K562 (cell line): ENCODE data around the gene PON3. TPM values are rescaled to one million over a fixed set of nuclear protein-coding genes. Genes with fewer than 3 reads are reported as not detected.

Experiments
- CREB1 ChIP-seq, 2 experiments: sonication (generic) in 1 of 2; formaldehyde crosslinking in 1 of 2; IDR thresholded peaks; 2 replicates each; pipeline versions ENCODE4 v1.6.1 to v1.8.0; 2012 to 2022; ENCODE audit warnings: inconsistent platforms in 1 of 2, mild to moderate bottlenecking in 1 of 2, missing genetic modification reagents in 1 of 2, moderate library complexity in 1 of 2
- E2F4 ChIP-seq: sonication (generic); formaldehyde crosslinking; IDR thresholded peaks from 2 replicates; pipeline ENCODE4 v1.8.0; 2022; ENCODE audit warnings: mild to moderate bottlenecking, low read depth, missing genetic modification reagents
- HCFC1 ChIP-seq: IDR thresholded peaks from 2 replicates; pipeline ENCODE4 v1.6.1; 2012; ENCODE audit warnings: low read depth, low read length, improper control_type of control experiment
- HDAC6 ChIP-seq: IDR thresholded peaks from 2 replicates; pipeline ENCODE4 v1.6.1; 2012; ENCODE audit warnings: low read depth, mild to moderate bottlenecking, control low read depth, inconsistent platforms, low read length, moderate library complexity
- HNRNPK ChIP-seq: fragments of 200-400 bp; formaldehyde crosslinking; IDR thresholded peaks from one replicate; pipeline ENCODE4 v1.6.1; 2018; ENCODE audit warnings: mild to moderate bottlenecking, low read depth, low read length; ENCODE audit not compliant: poor library complexity, severe bottlenecking
- KDM2B ChIP-seq: fragments of 250-450 bp; sonication (Bioruptor Pico); IDR thresholded peaks from 2 replicates; pipeline ENCODE4 v1.8.0; 2021; ENCODE audit warnings: mild to moderate bottlenecking, moderate library complexity
- PRMT5 ChIP-seq: sonication (generic); formaldehyde crosslinking; IDR thresholded peaks from 2 replicates; pipeline ENCODE4 v1.5.0; 2020; ENCODE audit warnings: missing genetic modification reagents
- RAD21 ChIP-seq, 2 experiments: fragments of 250-450 bp in 1 of 2; fragments of 450-650 bp in 1 of 2; sonication (Bioruptor Pico) in 1 of 2; formaldehyde crosslinking in 1 of 2; IDR thresholded peaks in 1 of 2; conservative IDR thresholded peaks in 1 of 2; 2 replicates each; pipeline versions ENCODE4 v1.4.0 to v1.8.0; 2020 to 2022; ENCODE audit warnings: mild to moderate bottlenecking in 2 of 2, moderate library complexity in 1 of 2
- SNRNP70 ChIP-seq: fragments of 200-400 bp; formaldehyde crosslinking; optimal IDR thresholded peaks from 2 replicates; pipeline ENCODE3; 2017; ENCODE audit warnings: low read depth, low read length
- SRF ChIP-seq, 2 experiments: fragments of 250-450, 450-650 bp in 1 of 2; sonication (Bioruptor Pico) in 1 of 2; sonication (generic) in 1 of 2; formaldehyde crosslinking; IDR thresholded peaks; 2 replicates each; pipeline versions ENCODE4 v1.5.0 to v1.5.1; 2020 to 2022; ENCODE audit warnings: mild to moderate bottlenecking in 1 of 2, missing genetic modification reagents in 1 of 2
- TAF1 ChIP-seq: IDR thresholded peaks from 2 replicates; pipeline ENCODE4 v1.6.1; 2011; ENCODE audit warnings: mild to moderate bottlenecking, low read length, moderate library complexity; ENCODE audit not compliant: insufficient read depth, control insufficient read depth, severe bottlenecking; ENCODE audit errors: extremely low read depth
- TFE3 ChIP-seq: fragments of 450-650 bp; formaldehyde crosslinking; IDR thresholded peaks from 2 replicates; pipeline ENCODE4 v1.4.0; 2020; ENCODE audit warnings: mild to moderate bottlenecking, mixed read lengths
- ZKSCAN3 ChIP-seq: fragments of 250-450 bp; sonication (Bioruptor Pico); IDR thresholded peaks from 2 replicates; pipeline ENCODE4 v1.4.0; 2020
- ZNF134 ChIP-seq: fragments of 250-450 bp; sonication (Bioruptor Pico); conservative IDR thresholded peaks from 2 replicates; pipeline ENCODE4 v1.4.0; 2020
- ZNF174 ChIP-seq: fragments of 250-450 bp; sonication (Bioruptor Pico); IDR thresholded peaks from 2 replicates; pipeline ENCODE4 v1.4.0; 2020; ENCODE audit warnings: mild to moderate bottlenecking
- ZNF644 ChIP-seq: fragments of 200-800 bp; sonication (Bioruptor generic); IDR thresholded peaks from 2 replicates; pipeline ENCODE4 v1.6.1; 2016; ENCODE audit warnings: low read depth, missing genetic modification characterization, missing compliant biosample characterization
- ZNF79 ChIP-seq: fragments of 250-450 bp; sonication (Bioruptor Pico); IDR thresholded peaks from 2 replicates; pipeline ENCODE4 v1.4.0; 2020; ENCODE audit warnings: low read depth, mild to moderate bottlenecking, moderate library complexity
- ZNF830 ChIP-seq: fragments of 250-450 bp; sonication (Bioruptor Pico); IDR thresholded peaks from 2 replicates; pipeline ENCODE4 v1.5.0; 2021; ENCODE audit warnings: mild to moderate bottlenecking
- polyA plus RNA-seq, 8 experiments: library from polyadenylated mRNA; depleted of rRNA in 4 of 8; stranded (reverse) in 5 of 8; unstranded in 3 of 8; fragments of >200 nt; fragmentation: Nextera tagmentation in 2 of 8; fragmentation: Illumina TruSeq in 1 of 8; extraction: Ambion mirVana in 2 of 8; extraction: Trizol in 1 of 8; gene quantifications; 2 replicates each; pipeline versions ENCODE4 v1.2.1 to v1.2.3, GENCODE V29; 2011 to 2014; ENCODE audit warnings: inconsistent platforms in 1 of 8, missing spikeins in 1 of 8
- total RNA-seq, 7 experiments: library from RNA; depleted of rRNA in 6 of 7; stranded (reverse); fragments of >200 nt in 6 of 7; fragmentation: Illumina TruSeq in 2 of 7; extraction: Trizol in 2 of 7; gene quantifications; 2 replicates each; pipeline versions ENCODE4 v1.2.1 to v1.2.3, GENCODE V29; 2011 to 2021; ENCODE audit warnings: low replicate concordance in 1 of 7
- TF ChIP-seq, protein P1 (sequence below), 2 experiments: IDR thresholded peaks; 2 replicates each; pipeline ENCODE4 v1.6.1; 2011; ENCODE audit warnings: borderline replicate concordance in 1 of 2, control low read depth in 1 of 2, low read depth in 1 of 2, low read length in 1 of 2, mild to moderate bottlenecking in 1 of 2, mixed read lengths in 1 of 2, moderate library complexity in 1 of 2; ENCODE audit not compliant: insufficient read depth in 1 of 2, insufficient read length in 1 of 2, poor library complexity in 1 of 2, severe bottlenecking in 1 of 2; ENCODE audit errors: extremely low read depth in 1 of 2
- TF ChIP-seq, protein P2 (sequence below): sonication (generic); formaldehyde crosslinking; IDR thresholded peaks from 2 replicates; pipeline ENCODE4 v1.8.1; 2023; ENCODE audit warnings: mild to moderate bottlenecking, missing genetic modification reagents

The PON3 gene
- total and polyA plus RNA-seq, 9 of the 15 experiments (the other 6 are each of a cell fraction or from before 2014, with no cell fraction given) = 0.15 to 0.38 (median 0.18) TPM; not detected in 6

DNA sequence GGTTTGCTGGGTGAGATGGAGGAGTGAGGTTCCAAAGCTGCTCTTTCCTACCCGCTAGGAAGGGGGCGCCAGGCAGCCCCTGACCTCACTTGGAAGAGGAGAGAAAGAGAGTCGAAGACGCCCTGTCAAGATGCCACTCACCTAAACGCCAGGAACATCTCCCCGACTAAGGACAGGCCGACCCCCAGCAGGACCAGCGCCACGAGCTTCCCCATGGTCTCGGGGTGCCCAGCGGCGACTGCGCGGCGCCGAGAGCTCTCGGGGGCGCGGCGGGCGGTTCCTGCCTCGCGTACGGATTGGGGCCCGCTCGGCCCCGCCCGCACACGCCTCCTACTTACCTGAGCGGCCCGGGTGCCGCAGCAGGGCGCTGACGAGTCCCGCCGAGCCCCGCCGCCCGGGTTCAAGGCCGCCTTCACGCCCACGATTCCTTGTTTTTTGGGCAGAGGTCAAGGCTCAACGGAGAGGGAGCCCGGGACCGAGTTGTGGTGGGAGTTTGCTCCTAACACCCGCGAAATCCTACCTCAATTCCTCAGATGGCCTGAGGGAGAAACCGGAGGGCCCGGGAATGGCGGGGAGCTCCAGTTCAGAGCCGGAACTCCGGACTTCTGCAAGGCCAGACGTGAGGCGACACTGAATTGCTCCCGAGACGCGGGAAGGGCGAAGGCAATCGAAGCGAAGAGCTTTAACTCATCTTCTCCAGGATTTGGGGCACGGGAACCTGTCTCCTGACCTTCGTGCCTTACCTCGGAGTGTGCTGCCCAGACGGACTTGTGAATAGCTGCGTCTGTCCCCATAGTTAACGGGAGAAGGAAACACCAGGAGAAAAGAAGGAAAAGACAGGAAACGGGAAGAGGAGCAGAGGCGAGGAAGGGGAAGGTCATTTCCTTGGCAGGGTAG is at the start of gene PON3 (continued):
- TF ChIP-seq HNRNPK (no peak), ZNF134 (CRISPR knock-in tag) (no peak), ZNF830 (CRISPR knock-in tag) (no peak), TAF1 (no peak), HDAC6 (no peak), E2F4 (CRISPR knock-in tag) (no peak), SNRNP70 (no peak), ZNF79 (CRISPR knock-in tag) (no peak), KDM2B (CRISPR knock-in tag) (no peak), HCFC1 (no peak), PRMT5 (CRISPR knock-in tag) (no peak), TFE3 (CRISPR knock-in tag) (no peak), CREB1 (IDR thresholded peaks at IDR 0.05) (0 out of 2 replicates have a peak, but pooled peaks have one; percentile 21), CREB1 (CRISPR knock-in tag; IDR thresholded peaks at IDR 0.05) (no peak), RAD21 (CRISPR knock-in tag; conservative IDR thresholded peaks at IDR 0.05 in 1 of 2, IDR thresholded peaks at IDR 0.05 in 1 of 2) (peak in 1 of 2 experiments; percentile 48; a peak in 2 of 4 replicates), ZNF174 (CRISPR knock-in tag) (no peak), ZNF644 (tag) (no peak), SRF (CRISPR knock-in tag; IDR thresholded peaks at IDR 0.05) (no peak), ZKSCAN3 (CRISPR knock-in tag) (no peak)
- TF ChIP-seq, protein P1, sequence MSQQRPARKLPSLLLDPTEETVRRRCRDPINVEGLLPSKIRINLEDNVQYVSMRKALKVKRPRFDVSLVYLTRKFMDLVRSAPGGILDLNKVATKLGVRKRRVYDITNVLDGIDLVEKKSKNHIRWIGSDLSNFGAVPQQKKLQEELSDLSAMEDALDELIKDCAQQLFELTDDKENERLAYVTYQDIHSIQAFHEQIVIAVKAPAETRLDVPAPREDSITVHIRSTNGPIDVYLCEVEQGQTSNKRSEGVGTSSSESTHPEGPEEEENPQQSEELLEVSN (IDR thresholded peaks at IDR 0.05; ENCODE audit: borderline replicate concordance in 1 of 2, extremely low read depth in 1 of 2, insufficient read depth in 1 of 2, insufficient read length in 1 of 2, low read depth in 1 of 2, low read length in 1 of 2, poor library complexity in 1 of 2, severe bottlenecking in 1 of 2) = peak in 1 of 2 experiments; percentile 6
- TF ChIP-seq, protein P2, sequence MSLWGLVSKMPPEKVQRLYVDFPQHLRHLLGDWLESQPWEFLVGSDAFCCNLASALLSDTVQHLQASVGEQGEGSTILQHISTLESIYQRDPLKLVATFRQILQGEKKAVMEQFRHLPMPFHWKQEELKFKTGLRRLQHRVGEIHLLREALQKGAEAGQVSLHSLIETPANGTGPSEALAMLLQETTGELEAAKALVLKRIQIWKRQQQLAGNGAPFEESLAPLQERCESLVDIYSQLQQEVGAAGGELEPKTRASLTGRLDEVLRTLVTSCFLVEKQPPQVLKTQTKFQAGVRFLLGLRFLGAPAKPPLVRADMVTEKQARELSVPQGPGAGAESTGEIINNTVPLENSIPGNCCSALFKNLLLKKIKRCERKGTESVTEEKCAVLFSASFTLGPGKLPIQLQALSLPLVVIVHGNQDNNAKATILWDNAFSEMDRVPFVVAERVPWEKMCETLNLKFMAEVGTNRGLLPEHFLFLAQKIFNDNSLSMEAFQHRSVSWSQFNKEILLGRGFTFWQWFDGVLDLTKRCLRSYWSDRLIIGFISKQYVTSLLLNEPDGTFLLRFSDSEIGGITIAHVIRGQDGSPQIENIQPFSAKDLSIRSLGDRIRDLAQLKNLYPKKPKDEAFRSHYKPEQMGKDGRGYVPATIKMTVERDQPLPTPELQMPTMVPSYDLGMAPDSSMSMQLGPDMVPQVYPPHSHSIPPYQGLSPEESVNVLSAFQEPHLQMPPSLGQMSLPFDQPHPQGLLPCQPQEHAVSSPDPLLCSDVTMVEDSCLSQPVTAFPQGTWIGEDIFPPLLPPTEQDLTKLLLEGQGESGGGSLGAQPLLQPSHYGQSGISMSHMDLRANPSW (CRISPR knock-in tag) = no peak
